Kidney glomerular epithelial cell (primary cell): ENCODE measurements around the gene DPEP2NB.
"Not testable (repeated sequence)": the region's sequence is repeated elsewhere in the genome, so short reads cannot be mapped to it uniquely, and the experiment has no call there.

Experiments
- DNase-seq: peaks from one replicate; lab custom pipeline; 2025; lab: John Stamatoyannopoulos, UW

DPEP2NB gene

DNA sequence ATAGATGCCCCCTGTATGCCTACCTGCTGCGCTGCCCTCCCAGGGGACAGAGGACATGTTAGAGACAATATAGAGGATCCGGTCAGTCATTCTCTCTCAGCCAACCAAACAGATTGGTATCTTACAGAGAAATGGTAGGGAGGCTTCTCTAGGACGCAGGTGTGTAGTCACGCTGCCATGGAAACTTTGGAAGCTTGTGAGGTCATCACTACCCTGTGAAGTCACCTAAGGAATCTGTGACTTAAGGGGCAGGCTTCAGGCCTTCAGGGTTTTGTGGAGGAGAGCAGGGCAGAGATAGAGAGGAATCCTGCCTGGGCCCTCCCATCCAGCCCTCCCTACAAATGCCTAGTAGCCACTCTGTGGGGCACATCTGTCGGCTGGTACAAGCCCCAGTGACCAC is at the start of gene DPEP2NB:
DPEP2NB (minus strand) TSS at position 231 of the 400 bp plus-strand sequence; CDS start at position 90, 141 bp downstream.
- no peak for DNase-seq

DNA sequence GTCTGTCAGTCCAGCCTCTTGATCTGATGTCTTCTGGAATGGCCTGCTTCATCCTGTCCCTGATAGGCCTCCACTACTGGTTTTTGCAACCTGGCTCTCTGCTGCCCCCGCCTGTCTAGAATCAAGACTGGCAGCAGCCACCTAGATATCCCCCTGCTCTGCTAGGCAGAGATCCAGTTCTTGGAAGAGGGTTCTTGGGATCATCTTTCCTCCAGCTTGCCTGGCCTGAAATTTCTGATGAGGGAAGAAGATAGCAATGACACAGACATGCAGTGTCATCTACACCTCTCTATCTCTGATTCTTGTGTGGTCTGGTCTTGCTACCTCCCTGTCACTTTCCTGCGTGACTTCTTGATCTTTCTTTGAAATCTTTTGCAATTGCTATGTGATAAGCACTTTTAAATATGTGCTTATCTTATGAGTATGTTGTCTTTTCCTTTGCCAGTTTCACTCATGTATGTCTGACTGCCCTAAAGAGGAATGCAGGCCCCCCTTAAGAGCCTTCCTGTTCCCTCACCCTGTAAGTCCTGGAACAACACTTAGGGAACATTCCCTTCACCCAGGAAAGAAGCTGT is 49.2 kb upstream of the DPEP2NB start:
- DNase-seq: peak; percentile 93

GRCh38 chr16:68062910-68063393 is 47.2 kb upstream of the DPEP2NB start:
- no peak for DNase-seq

DNA sequence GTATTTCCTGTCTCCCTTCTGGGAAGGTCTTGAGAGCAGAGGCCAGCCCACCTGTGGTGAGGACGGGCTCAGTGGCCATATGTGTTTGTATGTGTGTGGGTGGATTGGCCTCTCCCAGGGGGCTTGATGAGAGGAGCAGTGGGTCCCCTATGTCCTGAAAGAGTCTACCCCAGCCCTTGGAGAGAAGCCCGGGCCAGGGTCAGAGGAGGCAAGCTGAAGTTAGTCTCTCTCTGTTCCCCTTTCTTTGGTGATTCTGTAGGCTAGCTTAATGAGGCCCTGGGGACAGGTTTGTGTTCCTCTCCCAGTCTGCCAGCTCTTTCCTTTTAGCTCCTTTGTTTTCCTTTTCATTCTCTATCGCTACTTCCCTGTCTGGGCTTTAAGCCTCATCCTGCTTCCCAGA is 45.7 kb upstream of the DPEP2NB start:
- DNase-seq: no peak

GRCh38 chr16:68059804-68060203 is 44.1 kb upstream of the DPEP2NB start:
- no peak for DNase-seq

GRCh38 chr16:68055395-68055794 is 39.7 kb upstream of the DPEP2NB start:
- DNase-seq: no peak

DNA sequence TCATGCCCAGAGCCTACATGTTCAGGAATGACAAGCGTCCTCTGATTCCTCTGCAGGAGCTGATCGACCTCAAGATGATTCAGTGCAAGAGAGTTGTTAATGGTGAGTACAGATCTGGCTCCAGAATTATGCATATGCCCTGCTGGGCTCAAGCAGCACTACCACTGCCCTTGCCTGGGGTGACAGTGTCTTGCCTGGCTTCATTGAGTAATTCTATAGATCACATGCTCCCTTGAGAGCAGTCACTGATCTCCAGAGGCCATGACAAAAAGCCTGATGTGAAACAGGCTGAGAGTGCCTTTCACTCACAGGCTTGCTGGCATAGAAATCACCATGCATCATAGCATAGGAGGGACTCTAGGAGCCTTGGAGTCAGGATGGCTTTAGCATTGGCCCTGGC is 33.7 kb upstream of the DPEP2NB start:
- no peak for DNase-seq

DNA sequence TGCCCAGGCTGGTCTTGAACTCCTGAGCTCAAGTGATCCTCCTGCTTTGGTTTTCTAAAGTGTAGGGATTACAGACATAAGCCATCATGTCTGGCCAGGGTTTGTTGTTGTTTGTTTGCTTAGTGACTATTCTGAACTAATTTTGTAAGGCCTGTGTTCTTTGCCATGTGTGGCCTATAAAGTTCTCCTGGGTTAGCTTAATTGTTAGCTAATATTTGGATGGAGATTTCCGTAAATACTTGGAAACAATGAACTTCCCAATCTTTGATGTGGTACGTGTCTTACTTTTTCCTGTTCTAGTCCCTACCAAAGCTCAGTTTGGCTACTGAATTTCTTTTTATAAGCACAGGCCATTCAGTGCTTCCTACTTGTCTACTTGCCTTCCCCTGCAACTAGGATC is 32.3 kb upstream of the DPEP2NB start:
- no peak for DNase-seq

DNA sequence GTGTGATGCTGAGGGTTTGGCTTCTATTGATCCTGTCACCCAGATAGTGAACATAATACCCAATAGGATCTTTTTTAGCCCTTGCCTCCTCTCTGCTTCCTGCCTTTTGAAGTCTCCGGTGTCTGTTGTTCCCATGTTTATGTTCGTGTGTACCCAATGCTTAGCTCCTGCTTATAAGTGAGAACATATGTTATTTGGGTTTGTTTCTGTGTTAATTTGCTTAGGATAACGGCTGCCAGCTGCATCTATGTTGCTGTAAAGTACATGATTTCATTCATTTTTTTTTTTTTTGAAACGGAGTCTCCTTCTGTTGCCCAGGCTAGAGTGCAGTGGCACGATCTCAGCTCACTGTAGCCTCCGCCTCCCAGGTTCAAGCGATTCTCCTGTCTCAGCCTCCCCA is 30.4 kb upstream of the DPEP2NB start:
- DNase-seq: no peak

DNA sequence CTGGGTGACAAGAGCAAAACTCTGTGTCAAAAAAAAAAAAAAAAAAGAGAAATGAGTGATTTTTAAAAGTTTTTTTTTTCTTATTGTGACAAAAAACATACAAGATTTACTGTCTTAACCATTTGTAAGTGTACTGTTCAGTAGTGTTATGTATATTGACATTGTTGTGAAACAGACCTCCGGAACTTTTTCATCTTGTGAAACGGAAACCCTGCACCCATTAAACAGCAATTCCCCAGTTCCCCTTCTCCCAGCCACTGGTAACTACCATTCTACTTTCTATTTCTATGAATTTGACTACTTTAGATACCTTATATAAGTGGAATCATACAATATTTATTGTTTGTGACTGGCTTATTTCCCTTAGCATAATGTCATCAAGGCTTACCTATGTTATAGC is 26.1 kb upstream of the DPEP2NB start:
- no peak for DNase-seq

DNA sequence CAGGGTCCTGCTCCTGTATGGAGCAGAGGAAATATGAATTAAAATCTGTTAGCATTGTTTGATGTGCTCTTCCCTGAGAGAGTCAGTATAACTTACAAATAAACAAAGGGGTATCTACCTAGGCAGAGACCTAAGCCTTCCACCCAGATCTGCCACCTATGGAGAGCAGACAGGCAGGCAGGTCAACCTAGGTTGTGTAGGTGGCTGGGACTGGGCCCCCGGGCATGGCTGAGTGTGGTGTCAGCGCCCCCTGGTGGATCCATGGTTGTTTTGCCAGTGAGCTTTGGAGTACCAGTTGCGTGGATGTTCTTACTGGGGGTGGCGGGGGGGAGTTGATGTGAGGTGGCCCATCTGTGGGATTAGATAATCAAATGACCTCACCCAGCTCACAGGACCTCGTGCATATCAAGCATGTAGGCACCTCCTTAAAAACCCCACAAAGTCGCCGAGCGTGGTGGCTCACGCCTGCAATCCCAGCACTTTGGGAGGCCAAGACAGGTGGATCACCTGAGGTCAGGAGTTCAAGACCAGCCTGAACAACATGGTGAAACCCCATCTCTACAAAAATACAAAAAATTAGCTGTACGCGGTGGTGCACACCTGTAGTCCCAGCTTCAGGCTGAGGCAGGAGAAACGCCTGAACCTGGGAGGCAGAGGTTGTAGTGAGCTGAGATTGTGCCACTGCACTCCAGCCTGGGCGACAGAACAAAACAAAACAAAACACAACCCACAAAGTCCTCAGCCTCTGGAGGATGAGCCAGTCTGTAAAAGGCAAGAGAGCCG is 25.0 kb upstream of the DPEP2NB start:
- DNase-seq: peak; percentile 59

- no peak for DNase-seq
These were observed 22.3 kb upstream of the DPEP2NB start for GRCh38 chr16:68037841-68038597.

DNA sequence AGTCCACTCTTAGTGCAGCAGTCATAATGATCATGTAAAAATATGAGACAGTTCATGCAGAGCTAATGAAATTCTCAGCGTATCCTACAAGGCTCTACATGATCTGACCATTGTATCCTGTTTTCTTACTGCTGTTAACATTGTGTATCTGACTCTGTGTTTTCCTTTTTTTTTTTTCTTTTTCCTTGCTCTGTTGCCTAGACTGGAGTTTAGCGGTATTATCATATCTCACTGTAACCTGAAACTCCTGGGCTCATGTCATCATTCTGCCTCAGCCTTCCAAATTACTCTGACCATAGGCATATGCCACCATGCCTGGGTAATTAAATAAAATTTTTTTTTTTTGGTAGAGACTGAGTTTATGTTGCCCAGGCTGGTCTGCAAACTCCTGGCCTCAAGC is 19.5 kb upstream of the DPEP2NB start:
- DNase-seq: no peak

- DNase-seq: no peak
These were observed 17.4 kb upstream of the DPEP2NB start for GRCh38 chr16:68033101-68033500.

DNA sequence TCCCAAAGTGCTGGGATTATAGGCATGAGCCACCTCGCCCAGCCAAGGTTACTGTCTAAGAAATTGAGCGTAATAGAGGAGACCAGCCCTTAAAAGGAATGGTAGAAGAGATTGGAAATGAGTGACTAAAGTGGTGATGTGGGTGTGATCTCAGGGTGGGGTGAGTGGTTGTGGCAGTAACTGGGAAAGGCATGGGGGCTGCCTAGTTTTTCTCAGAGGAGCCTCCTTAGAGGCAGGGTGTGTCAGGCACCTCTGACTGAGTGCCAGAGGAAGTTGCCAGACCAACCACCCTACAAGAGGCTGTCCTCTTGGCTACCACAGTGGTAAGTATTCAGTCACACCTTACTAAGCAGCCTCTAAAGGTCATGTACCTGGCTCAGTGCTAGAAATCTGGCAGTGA is 16.2 kb upstream of the DPEP2NB start:
- DNase-seq: no peak

GRCh38 chr16:68030108-68030507 is 14.4 kb upstream of the DPEP2NB start:
- not testable (repeated sequence) for DNase-seq

DNA sequence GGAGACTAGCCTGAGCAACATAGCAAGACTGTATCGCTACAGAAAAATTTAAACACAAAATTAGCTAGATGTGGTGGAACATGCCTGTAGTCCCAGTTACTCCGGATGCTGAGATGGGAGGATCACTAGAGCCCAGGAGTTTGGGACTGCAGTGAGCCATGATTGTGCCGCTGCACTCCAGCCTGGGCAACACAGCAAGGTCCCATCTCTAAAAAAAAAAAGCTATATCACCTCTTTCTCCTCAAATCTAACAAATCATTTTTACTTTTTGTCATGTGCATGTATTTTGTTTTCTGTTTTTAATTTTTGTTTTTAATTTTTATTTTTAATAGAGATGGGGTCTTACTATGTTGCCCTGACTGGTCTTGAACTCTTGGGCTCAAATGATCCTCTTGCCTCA is 13.3 kb upstream of the DPEP2NB start:
- DNase-seq: no peak

DNA sequence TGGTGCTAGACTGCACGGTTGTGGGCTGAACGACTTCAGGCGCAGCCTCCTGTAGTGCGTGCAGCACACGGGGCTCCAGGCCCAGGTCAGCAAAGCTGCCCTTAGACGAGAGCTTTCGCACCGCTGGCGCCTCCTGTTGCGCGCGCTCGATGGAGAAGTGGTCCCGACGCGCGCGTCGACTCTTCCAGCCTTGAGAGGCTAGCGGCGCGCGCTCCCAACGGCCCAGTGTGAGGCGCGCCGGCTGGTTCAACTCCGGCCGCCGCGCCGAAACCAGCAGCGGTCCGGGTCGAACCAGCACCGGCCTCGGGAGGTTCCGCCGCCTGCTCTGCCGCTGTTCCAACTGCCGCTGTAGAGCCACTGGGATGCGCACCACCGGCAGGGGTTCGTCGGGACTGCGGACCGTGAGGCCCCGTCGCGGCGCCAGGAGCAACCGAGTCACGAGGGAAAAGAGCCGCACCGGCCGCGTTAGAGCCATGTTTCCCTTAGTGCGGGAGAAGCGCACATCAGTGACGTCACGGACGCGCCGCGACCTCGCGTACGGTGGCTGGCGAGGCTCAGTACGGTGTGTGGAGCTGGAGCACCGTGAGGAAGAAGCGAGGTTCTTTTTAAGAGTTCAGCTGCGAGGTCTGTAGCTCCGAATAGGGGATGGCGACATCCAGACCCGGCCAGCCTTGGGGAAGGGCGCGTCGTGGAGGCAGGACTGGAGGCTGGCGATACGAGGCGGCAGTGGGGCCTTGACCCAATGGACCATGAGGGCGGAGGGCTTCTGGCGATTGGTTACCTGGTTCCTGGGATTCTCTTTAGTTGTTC is 7.2 kb upstream of the DPEP2NB start, which contains the start of the genes DDX28 and DUS2:
DDX28 (minus strand) TSS at position 505 of the 810 bp plus-strand sequence; CDS start at position 475, 30 bp downstream.
DUS2 (plus strand) TSS at position 557 of the 810 bp plus-strand sequence. CDS start 14,740 bp downstream, outside the sequence.
- peak; percentile 77 for DNase-seq

GRCh38 chr16:68022278-68022727 is 6.6 kb upstream of the DPEP2NB start:
- no peak for DNase-seq

DNA sequence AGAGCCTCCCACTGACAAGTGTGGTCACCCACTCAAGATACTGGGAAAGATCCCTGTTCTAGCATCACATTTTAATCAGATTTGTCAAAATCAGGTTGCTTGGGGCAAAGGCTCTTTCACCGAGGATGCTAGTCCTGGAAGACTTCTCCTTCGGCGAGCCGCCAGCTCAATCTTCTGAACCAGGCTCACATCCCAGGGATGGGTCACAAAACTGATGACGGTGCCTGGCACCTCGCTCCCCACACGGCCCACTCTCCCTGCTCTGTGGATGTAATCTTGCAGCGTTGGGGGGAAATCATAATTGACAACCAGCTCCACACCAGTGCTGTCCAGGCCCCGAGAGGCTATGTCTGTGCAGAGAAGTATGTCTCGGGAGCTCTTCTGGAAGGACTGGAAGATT is 5.8 kb upstream of the DPEP2NB start:
- no peak for DNase-seq

- DNase-seq: no peak
These were observed 3.5 kb upstream of the DPEP2NB start for GRCh38 chr16:68019167-68019680.
